Measurements from ENCODE around the gene C10orf120.

DNA sequence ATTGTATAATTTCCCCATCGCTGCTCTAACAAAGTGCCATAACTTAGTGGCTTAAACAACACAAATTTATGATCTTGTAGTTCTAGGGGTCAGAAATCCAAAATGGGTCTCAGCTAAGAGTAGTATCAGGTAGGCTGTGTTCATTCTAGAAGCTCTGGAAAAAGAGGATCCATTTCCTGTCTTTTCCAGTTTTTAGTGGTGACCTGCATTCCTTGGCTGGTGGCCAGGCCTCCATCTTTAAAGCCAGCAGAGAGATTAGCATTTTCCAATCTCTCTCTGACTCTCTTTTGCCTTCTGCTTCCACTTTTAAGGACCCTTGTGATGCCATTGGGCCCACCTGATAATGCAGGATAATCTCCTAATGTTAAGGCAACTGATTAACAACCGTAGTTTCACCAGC is 41.0 kb upstream of the C10orf120 start:
- TF ChIP-seq, protein P1, sequence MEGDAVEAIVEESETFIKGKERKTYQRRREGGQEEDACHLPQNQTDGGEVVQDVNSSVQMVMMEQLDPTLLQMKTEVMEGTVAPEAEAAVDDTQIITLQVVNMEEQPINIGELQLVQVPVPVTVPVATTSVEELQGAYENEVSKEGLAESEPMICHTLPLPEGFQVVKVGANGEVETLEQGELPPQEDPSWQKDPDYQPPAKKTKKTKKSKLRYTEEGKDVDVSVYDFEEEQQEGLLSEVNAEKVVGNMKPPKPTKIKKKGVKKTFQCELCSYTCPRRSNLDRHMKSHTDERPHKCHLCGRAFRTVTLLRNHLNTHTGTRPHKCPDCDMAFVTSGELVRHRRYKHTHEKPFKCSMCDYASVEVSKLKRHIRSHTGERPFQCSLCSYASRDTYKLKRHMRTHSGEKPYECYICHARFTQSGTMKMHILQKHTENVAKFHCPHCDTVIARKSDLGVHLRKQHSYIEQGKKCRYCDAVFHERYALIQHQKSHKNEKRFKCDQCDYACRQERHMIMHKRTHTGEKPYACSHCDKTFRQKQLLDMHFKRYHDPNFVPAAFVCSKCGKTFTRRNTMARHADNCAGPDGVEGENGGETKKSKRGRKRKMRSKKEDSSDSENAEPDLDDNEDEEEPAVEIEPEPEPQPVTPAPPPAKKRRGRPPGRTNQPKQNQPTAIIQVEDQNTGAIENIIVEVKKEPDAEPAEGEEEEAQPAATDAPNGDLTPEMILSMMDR (IDR thresholded peaks at IDR 0.05): no peak
- no peak for TF ChIP-seq POLR2A (IDR thresholded peaks at IDR 0.05)

Data from uterus (tissue), 2 donors.